ENCODE data around the gene SDHA. TPM values are rescaled to one million over a fixed set of nuclear protein-coding genes. Genes with fewer than 3 reads are reported as not detected.
"Not testable (repeated sequence)": the region's sequence is repeated elsewhere in the genome, so short reads cannot be mapped to it uniquely, and the experiment has no call there.

Gene SDHA
- total RNA-seq, 1 donor from 2014 or later: 86.3 TPM

DNA sequence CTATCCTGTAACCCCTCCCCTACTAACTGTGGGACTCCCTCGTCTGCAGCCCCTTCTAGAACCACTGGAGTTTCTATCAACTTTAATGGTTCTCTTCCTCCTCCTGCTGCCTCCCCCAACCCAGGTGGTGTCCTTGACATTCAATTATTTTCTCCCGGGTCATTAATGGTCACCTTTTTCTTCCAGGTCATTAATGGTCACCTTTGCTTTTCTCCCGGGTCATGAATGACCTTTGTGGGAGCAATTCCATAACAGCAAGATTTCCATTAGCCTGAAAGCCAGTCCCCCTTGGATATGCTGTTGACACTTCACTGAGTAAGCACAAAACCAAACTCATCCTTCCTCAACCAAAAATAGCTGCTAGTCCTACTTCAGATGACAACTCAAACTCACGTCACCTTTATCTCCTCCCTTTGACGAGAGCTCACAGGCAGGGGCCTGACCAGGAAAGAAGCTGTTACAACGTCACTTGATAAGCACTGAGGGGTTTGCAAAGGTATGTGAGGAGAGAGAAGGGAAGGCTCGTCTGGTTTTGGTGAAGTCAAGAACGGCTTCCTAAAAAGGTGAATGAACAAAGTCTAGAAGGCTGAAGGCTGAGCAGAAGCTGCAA is 11.1 kb upstream of the SDHA start:
- H3K27me3 Mint-ChIP-seq (ENCODE audit: low read depth): no peaks in the 10 kb centered on the region
- peak overlapping the region; percentile 39 for H3K27ac Mint-ChIP-seq
- H3K4me1 Mint-ChIP-seq: peaks cover 6% of the 10 kb centered on the region
- no peak overlapping the region for H3K4me3 Mint-ChIP-seq
- DNase-seq (ENCODE audit: low spot score in 2 of 2, unreplicated experiment in 2 of 2): no peak
- peaks cover 18% of the 10 kb centered on the region for H3K36me3 Mint-ChIP-seq
- H3K9me3 Mint-ChIP-seq: no peaks in the 10 kb centered on the region
- TF ChIP-seq, protein P1, sequence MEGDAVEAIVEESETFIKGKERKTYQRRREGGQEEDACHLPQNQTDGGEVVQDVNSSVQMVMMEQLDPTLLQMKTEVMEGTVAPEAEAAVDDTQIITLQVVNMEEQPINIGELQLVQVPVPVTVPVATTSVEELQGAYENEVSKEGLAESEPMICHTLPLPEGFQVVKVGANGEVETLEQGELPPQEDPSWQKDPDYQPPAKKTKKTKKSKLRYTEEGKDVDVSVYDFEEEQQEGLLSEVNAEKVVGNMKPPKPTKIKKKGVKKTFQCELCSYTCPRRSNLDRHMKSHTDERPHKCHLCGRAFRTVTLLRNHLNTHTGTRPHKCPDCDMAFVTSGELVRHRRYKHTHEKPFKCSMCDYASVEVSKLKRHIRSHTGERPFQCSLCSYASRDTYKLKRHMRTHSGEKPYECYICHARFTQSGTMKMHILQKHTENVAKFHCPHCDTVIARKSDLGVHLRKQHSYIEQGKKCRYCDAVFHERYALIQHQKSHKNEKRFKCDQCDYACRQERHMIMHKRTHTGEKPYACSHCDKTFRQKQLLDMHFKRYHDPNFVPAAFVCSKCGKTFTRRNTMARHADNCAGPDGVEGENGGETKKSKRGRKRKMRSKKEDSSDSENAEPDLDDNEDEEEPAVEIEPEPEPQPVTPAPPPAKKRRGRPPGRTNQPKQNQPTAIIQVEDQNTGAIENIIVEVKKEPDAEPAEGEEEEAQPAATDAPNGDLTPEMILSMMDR (IDR thresholded peaks at IDR 0.05; ENCODE audit: unreplicated experiment): no peak

DNA sequence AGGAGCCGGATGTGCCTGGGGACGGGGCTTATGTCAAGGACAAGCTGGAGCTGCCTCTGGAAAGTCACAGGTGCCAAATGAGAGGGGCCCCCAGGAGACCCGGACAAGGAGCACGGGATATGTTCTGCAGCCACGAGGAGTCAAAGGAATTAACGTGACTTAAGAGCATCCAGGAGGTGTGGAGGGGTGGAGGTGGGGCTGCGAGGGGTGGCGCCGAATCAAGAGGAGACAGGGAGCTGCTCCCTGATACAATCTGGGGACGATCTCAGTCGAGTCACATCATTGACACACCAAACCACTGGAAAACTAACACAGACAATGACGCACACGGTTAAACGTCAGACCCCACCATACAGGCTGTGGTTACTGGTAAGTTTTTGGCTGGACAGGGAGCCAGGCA is 10.5 kb upstream of the SDHA start:
- TF ChIP-seq, protein P1 (IDR thresholded peaks at IDR 0.05; ENCODE audit: unreplicated experiment): no peak
- Mint-ChIP-seq H3K36me3 (peaks cover 16% of the 10 kb centered on the region), H3K9me3 (no peaks in the 10 kb centered on the region), H3K4me1 (peaks cover 6% of the 10 kb centered on the region), H3K27me3 (ENCODE audit: low read depth) (no peaks in the 10 kb centered on the region), H3K4me3 (no peak overlapping the region), H3K27ac (peak overlapping the region; percentile 39)
- no peak for DNase-seq (ENCODE audit: low spot score in 2 of 2, unreplicated experiment in 2 of 2)

DNA sequence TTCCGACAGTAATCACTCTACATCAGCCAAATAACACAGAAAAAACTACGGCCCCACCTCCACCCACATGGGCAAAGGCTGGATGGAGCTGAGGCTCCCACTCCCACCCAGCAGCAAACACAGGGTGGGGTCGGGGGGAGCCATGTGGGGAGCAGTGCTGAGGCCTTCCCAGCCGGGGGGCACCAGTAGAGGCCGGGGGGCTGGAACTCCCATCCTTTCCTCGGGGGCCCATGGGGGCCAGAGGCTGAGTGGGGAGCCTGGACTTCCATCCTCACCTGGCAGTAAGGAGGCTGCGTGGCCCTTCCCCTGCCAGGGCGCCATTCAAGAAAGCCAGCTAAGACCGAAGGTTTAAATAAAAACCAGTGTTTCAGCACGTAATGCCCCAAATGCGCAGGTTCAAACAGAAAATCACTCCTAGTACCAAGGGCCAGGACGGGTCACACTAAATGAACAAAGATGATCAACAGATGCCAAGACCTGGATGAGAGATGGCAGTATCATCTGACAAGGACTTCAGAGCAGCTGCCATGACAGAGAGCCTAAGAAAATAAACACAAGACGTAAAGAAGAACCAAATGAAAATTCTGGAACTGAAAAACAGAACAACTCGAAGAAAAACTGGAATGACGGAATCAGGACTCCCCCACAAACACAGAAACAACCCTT is 9.5 kb upstream of the SDHA start:
- H3K9me3 Mint-ChIP-seq: no peaks in the 10 kb centered on the region
- TF ChIP-seq, protein P1 (IDR thresholded peaks at IDR 0.05; ENCODE audit: unreplicated experiment): no peak
- DNase-seq (ENCODE audit: low spot score in 2 of 2, unreplicated experiment in 2 of 2): no peak
- no peak overlapping the region for H3K4me3 Mint-ChIP-seq
- H3K27me3 Mint-ChIP-seq (ENCODE audit: low read depth): no peaks in the 10 kb centered on the region
- H3K27ac Mint-ChIP-seq: no peak overlapping the region
- H3K36me3 Mint-ChIP-seq: peaks cover 15% of the 10 kb centered on the region
- H3K4me1 Mint-ChIP-seq: peaks cover 6% of the 10 kb centered on the region

DNA sequence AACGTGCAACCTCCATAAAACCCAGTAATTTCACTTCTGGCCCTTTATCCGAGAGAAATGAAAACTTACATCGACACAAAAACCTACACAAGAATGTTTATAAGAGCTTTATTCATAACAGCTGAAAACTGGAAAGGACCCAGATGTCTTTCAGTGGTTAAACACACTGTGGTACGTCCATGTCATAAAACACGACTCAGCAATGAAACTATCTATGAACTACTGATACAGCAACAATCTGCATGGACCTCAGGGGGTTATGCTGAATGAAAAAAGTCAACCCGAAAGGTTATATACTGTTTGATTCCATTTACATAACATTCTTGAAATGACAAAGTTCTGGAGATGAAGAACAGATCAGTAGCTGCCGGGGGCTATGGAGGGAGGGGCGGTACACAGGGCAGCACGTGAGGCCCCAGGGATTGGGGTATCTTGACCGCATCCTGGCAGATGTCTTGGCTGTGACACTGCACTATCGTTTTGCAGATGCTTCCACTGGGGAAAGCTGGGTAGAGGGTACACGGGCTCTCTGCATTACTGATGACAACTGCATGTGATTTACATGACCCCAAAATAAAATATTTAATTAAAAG is 4.2 kb upstream of the SDHA start:
- H3K36me3 Mint-ChIP-seq: peaks cover 13% of the 10 kb centered on the region
- TF ChIP-seq, protein P1 (IDR thresholded peaks at IDR 0.05; ENCODE audit: unreplicated experiment): no peak
- H3K9me3 Mint-ChIP-seq: no peaks in the 10 kb centered on the region
- H3K4me1 Mint-ChIP-seq: peaks cover 13% of the 10 kb centered on the region
- no peak overlapping the region for H3K4me3 Mint-ChIP-seq
- no peak for DNase-seq (ENCODE audit: low spot score in 2 of 2, unreplicated experiment in 2 of 2)
- H3K27me3 Mint-ChIP-seq (ENCODE audit: low read depth): no peaks in the 10 kb centered on the region
- no peak overlapping the region for H3K27ac Mint-ChIP-seq

DNA sequence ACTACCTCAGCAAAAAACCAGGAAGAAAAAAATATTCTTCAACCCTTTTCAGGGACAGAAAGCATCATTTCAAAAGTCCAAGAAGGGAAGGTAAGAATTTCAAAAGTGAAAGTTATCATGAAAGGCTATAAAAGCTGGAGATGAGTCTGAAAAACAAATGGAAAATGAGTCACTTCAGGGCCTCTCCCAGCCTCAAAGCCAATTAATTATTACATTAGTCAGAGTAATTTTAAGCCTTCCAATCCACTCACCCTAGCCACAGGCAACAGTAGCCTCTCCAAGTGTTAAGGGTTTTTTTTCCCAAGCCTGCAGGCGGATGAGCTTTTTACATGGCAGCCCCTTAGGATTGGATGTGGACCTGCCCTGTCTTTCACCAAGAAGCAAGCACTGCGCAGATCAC is 2.9 kb upstream of the SDHA start:
- Mint-ChIP-seq H3K36me3 (peaks cover 13% of the 10 kb centered on the region), H3K4me1 (peaks cover 27% of the 10 kb centered on the region), H3K27ac (peak overlapping the region; percentile 66)
- not testable (repeated sequence) for H3K27me3 Mint-ChIP-seq (ENCODE audit: low read depth); DNase-seq (ENCODE audit: low spot score in 2 of 2, unreplicated experiment in 2 of 2); H3K4me3 Mint-ChIP-seq; H3K9me3 Mint-ChIP-seq

DNA sequence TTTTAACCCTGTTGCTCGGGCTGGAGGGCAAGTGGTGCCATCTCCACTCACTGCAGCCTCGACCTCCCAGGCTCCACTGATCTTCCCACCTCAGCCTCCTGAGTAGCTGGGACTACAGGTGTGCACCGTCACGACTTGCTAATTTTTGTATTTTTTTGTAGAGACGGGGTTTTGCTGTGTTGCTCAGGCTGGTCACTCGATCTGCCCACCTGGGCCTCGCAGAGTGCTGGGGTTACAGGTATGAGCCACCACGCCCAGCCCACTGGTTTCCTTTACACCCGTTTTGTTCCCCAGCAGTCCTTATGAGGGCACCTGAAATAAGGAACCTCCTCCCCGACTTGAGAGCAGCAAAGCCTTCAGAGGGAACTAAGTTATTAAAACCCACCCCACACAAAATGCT is 2.0 kb upstream of the SDHA start:
- Mint-ChIP-seq H3K36me3 (peaks cover 13% of the 10 kb centered on the region), H3K4me1 (peaks cover 31% of the 10 kb centered on the region)
- DNase-seq (ENCODE audit: low spot score in 2 of 2, unreplicated experiment in 2 of 2); H3K27ac Mint-ChIP-seq; H3K4me3 Mint-ChIP-seq; H3K27me3 Mint-ChIP-seq (ENCODE audit: low read depth); H3K9me3 Mint-ChIP-seq: not testable (repeated sequence)

All from mesothelial cell of epicardium (in vitro differentiated cells).